GM08714 (cell line): ENCODE measurements around the gene UNK.

Source experiments
- H3K4me3 ChIP-seq: fragments of 200-500 bp; sonication (Bioruptor generic); 2 replicates; pipeline ENCODE4 v1.5.1; 2014; ENCODE audit warnings: mild to moderate bottlenecking, low read length, inconsistent platforms
- ZNF274 ChIP-seq: IDR thresholded peaks from 2 replicates; pipeline ENCODE4 v1.6.1; 2012; ENCODE audit warnings: mild to moderate bottlenecking, low read depth, low read length

UNK gene

DNA sequence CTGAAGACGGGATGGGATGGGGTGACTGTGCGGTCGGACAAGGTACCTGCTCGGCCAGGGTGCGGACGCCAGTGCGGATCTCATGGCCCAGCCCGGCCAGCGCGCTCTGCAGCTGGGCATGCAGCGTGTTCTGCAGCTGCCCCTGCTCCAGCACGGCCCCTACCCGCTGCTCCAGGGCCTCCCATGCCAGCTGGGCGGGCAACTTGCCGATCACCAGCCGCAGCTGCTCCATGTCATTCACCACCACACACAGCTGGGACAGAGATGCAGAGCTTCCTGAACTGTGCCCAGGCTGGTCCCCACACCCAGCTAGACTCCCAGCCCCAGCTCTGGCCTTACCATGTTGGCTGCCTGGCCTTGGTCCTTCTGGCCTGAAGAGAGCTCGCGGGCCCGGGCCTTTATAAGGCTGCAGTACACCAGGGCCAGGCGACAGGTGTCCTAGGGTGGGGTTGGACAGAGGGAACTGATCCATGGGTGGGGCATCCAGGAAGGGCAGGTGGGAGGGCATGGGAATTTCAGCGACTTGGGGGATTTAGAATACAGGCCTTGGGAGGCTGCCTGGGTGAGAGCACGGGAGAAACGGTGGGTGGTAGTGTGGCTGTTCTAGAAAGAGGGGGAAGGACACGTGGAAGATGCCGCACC is 49.8 kb downstream of the UNK start:
- H3K4me3 ChIP-seq = no peak overlapping the region
- TF ChIP-seq ZNF274 = no peak

- TF ChIP-seq ZNF274 = no peak
These were observed 50.5 kb downstream of the UNK start for GRCh38 chr17:75834928-75835653.

GRCh38 chr17:75835654-75835987 is 51.0 kb downstream of the UNK start:
- TF ChIP-seq ZNF274 = no peak
- no peak overlapping the region for H3K4me3 ChIP-seq

More at GRCh38 chr17:75834928-75835653, 50.5 kb downstream of the UNK start:
- no peak overlapping the region for H3K4me3 ChIP-seq

DNA sequence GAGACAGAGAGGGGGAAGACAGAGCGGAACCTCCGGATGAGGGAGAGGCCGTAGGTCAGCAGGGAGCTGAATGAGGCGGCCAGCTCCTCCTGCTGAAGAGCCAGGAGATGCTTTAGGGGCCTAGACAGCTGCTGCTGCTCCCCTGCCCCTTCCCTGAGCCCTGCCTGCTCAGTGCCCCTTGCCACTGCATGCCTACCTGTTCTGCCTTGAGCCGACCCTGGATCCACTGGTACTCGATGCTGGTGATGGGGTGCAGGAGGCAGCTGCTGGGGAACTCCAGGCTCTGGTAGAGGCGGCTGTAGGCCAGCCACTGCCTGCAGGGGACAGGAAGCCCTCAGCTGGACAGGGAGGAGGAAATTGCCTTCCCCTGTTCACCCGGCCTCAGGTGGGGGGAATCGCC is 52.0 kb downstream of the UNK start:
- H3K4me3 ChIP-seq = no peak overlapping the region
- TF ChIP-seq ZNF274 = no peak

GRCh38 chr17:75837899-75838298 is 53.3 kb downstream of the UNK start:
- H3K4me3 ChIP-seq = no peak overlapping the region
- no peak for TF ChIP-seq ZNF274

- TF ChIP-seq ZNF274 = no peak
- no peak overlapping the region for H3K4me3 ChIP-seq
These were observed 53.8 kb downstream of the UNK start for GRCh38 chr17:75838410-75838809.

GRCh38 chr17:75839942-75840798 is 55.6 kb downstream of the UNK start:
- TF ChIP-seq ZNF274 = no peak
- H3K4me3 ChIP-seq = no peak overlapping the region

DNA sequence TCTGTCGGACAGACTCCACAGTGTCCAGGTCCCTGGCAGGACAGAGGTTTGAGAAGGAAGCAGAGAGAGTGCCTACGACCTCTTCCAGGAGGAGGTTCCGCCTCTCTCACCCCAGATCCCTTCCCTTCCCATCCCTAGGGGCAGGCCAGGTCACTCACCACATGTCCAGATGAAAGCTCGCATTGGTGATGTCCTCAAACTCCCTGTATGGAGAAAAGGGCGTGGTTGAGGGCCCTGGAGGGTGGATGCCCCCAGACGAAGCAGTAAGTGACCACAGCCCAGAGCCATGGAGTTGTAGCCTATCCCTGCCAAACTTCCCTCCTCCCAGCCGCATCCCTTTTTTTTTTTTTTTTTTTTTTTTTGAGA is 56.2 kb downstream of the UNK start:
- no peak for TF ChIP-seq ZNF274
- no peak overlapping the region for H3K4me3 ChIP-seq

GRCh38 chr17:75842411-75842810 is 57.8 kb downstream of the UNK start:
- H3K4me3 ChIP-seq = no peak overlapping the region; the same call in 1 of the 2 replicates
- no peak for TF ChIP-seq ZNF274

DNA sequence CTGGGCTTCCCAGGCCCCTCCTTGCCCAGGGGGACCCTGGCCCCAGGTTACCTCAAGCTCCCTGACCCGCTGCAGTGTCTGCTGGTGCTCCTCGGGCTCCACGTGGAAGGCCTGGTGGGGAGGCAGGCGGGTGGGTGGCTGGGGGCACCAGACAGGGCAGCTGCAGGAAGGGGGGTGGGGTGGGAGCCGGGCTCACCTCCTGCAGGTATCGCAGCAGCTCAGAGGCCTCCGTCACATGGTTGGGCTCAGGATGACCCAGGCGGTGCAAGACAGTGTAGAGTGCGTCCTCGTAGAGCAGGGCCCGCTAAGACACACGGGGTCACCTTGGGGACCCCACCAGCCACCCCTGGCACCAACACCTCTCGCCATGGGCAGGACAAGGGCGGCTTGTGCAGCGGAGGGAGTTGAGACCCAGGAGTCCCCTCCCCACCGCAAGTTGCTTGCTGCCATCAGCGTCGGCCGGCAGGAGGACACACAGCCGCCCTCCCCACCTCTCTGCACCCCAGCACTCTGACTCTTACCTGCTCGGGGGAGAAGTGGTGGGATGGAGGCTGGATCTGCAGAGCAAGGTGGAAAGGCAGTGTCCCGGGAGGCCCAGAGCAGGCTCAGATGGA is 58.5 kb downstream of the UNK start:
- no peak for TF ChIP-seq ZNF274
- peak overlapping the region; percentile 80; the same call in 1 of the 2 replicates for H3K4me3 ChIP-seq

DNA sequence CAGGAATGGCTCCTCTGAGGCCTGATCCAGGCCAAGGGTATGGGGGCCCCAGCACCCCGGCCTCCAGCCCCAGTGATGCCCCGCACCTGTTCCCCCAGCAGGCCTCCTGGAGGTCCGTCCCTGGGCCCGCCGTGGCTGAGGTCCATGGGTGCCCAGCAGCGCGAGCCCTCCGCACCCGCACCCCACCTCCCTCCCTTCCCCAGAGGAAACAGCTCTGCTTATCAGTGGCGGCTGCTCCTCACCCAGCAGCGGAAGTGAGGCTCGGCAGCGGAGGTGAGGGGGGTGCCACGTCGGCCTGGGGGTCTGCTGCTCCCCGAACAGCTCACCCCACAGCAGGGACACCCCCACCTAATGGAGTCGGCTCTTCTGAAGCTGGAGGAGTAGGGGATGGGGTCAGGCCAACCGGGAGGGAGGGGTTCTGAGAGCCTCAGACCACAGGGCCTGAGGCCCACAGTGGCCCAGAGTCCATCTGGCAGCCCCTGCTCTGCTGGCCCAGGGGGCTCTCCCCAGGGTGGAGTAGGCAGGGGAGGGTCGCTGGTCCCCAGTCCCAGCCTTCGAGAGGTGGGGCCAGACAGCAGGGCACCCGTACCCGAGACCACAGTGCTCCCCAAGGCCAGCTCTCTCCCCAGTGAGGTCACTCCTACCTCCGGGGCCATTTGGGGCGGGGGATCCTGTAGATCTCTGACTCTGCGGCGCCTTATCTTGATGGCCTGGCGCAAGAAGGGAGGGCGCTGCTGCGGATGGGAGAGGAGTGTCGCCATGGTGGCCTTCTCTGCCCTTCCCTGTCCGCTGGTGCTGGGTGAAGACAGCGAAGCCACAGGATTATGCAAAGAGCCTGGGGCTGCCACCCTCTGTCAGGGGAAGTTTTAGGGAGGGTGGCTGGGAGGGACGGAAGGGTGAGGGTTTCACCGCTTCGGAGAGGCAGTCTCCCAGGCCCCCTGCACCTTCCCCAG is 59.2 kb downstream of the UNK start, which contains the start of gene UNC13D:
UNC13D (minus strand) TSS at position 828 of the 953 bp plus-strand sequence; CDS start at position 761, 67 bp downstream.
- TF ChIP-seq ZNF274 = no peak
- H3K4me3 ChIP-seq = peak within 1 kb of the TSS; percentile 80; the same call in 1 of the 2 replicates

DNA sequence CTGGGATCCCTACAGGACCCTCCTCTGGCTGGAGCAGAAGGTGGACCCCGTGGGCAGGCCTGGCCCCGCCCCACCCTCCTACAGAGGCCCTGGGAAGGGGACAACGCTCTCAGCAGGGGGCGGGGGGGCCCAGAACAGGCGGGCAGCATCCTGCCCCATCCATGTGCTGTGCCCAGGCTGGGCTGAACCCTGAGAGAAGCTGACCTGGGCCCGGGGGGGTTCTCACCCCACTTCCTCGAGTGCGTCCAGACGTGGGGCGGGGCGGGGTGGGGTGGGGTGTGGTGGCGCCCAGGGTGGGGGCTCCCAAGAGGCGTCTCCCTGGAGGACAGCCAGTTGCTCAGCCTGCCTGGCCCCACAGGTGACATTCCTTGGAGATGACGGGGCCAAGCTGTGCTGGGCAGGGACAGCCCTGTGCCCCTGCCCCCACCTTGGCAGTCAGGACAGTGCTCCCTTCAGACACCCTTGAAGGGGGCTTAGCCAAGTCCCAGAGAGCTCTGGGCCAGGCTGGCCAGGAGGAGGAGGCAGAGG is 60.0 kb downstream of the UNK start:
- H3K4me3 ChIP-seq = peak overlapping the region; percentile 80; the same call in 1 of the 2 replicates

More for the DNA sequence above, 60.0 kb downstream of the UNK start:
- TF ChIP-seq ZNF274 = no peak
